H1 (cell line): ENCODE results near the gene SKP2. TPM values are rescaled to one million over a fixed set of nuclear protein-coding genes. Genes with fewer than 3 reads are reported as not detected.

ENCODE experiments used
- CTCF ChIA-PET: fragments of 300-600 bp; sonication (Branson Sonifier 250); formaldehyde crosslinking; loops from one replicate; lab custom pipeline; 2021; ENCODE audit not compliant: partially characterized antibody; lab: Charles Lee
- POLR2A ChIA-PET: fragments of 300-600 bp; sonication (Branson Sonifier 250); formaldehyde crosslinking; loops from one replicate; lab custom pipeline; 2021; ENCODE audit warnings: inconsistent platforms; ENCODE audit not compliant: partially characterized antibody; lab: Charles Lee
- DNase-seq, 2 experiments: peaks; one replicate each; pipeline versions ENCODE4 v3.0.0 to v3.0.0-alpha.2; 2010 to 2022; ENCODE audit warnings: low spot score in 2 of 2, low read depth in 1 of 2, mixed read lengths in 1 of 2
- FAIRE-seq: peaks from 2 replicates; lab custom pipeline; 2011; peaks lifted over from hg19 to GRCh38; lab: Jason Lieb, UNC
- H2AFZ ChIP-seq: 2 replicates; pipeline ENCODE4 v1.8.1; 2012; ENCODE audit warnings: low read length, inconsistent platforms
- H2AK5ac ChIP-seq: 2 replicates; pipeline ENCODE4 v1.6.1; 2013; ENCODE audit warnings: low read depth, low read length
- H2BK120ac ChIP-seq: replicated peaks from 2 replicates; pipeline ENCODE3; 2013; ENCODE audit warnings: low read depth, low read length, inconsistent platforms
- H2BK12ac ChIP-seq: 2 replicates; pipeline ENCODE4 v1.6.1; 2013; ENCODE audit warnings: low read depth, low read length
- H2BK15ac ChIP-seq: 2 replicates; pipeline ENCODE4 v1.6.1; 2013; ENCODE audit warnings: low read length
- H2BK20ac ChIP-seq: 2 replicates; pipeline ENCODE4 v1.6.1; 2013; ENCODE audit warnings: low read length
- H2BK5ac ChIP-seq: 2 replicates; pipeline ENCODE4 v1.6.1; 2013; ENCODE audit warnings: low read depth, low read length
- H3K14ac ChIP-seq: 2 replicates; pipeline ENCODE4 v1.6.1; 2013; ENCODE audit warnings: inconsistent platforms; ENCODE audit not compliant: insufficient read length
- H3K18ac ChIP-seq: 2 replicates; pipeline ENCODE4 v1.6.1; 2013; ENCODE audit warnings: low read length; ENCODE audit errors: extremely low read depth
- H3K23ac ChIP-seq: 2 replicates; pipeline ENCODE4 v1.6.1; 2013; ENCODE audit warnings: inconsistent platforms; ENCODE audit not compliant: insufficient read length
- H3K23me2 ChIP-seq: 2 replicates; pipeline ENCODE4 v1.6.1; 2013; ENCODE audit warnings: low read depth, low read length
- H3K27ac ChIP-seq: 2 replicates; pipeline ENCODE4 v1.6.1; 2011; ENCODE audit warnings: low read depth, low read length, inconsistent platforms
- H3K27me3 ChIP-seq, 4 experiments: replicated peaks in 1 of 4; 1 replicate in 1 of 4; 2 replicates in 3 of 4; pipeline versions ENCODE4 v1.6.1 to v1.8.1; 2011 to 2013; ENCODE audit warnings: low read length in 3 of 4, mild to moderate bottlenecking in 3 of 4, inconsistent platforms in 2 of 4, mixed read lengths in 2 of 4, moderate library complexity in 1 of 4; ENCODE audit not compliant: control insufficient read depth in 3 of 4, insufficient read depth in 3 of 4; ENCODE audit errors: extremely low read depth in 1 of 4
- H3K36me3 ChIP-seq, 4 experiments: 2 replicates each; pipeline versions ENCODE4 v1.6.1 to v1.8.1; 2011 to 2013; ENCODE audit warnings: mild to moderate bottlenecking in 4 of 4, low read length in 3 of 4, moderate library complexity in 2 of 4, control low read depth in 1 of 4, inconsistent platforms in 1 of 4; ENCODE audit not compliant: insufficient read depth in 4 of 4, control insufficient read depth in 2 of 4
- H3K4ac ChIP-seq: replicated peaks from 2 replicates; pipeline ENCODE3; 2013; ENCODE audit warnings: low read length, low read depth, mixed read lengths, inconsistent platforms; ENCODE audit not compliant: insufficient read length
- H3K4me1 ChIP-seq, 4 experiments: replicated peaks in 1 of 4; 1 replicate in 1 of 4; 2 replicates in 3 of 4; pipeline versions ENCODE4 v1.6.1 to v1.8.1; 2011 to 2013; ENCODE audit warnings: low read length in 3 of 4, inconsistent platforms in 2 of 4, mixed read lengths in 1 of 4; ENCODE audit not compliant: insufficient read depth in 4 of 4, control insufficient read depth in 3 of 4
- H3K4me2 ChIP-seq, 2 experiments: 2 replicates each; pipeline versions ENCODE4 v1.6.1 to v1.8.1; 2011 to 2013; ENCODE audit warnings: low read depth in 2 of 2, low read length in 2 of 2, control low read depth in 1 of 2, inconsistent platforms in 1 of 2, mild to moderate bottlenecking in 1 of 2; ENCODE audit not compliant: insufficient read depth in 1 of 2
- H3K4me3 ChIP-seq, 4 experiments: fragments of 200-600, 300-600 bp in 1 of 4; sonication (generic), shearing (Covaris generic), sonication (Bioruptor Twin) in 1 of 4; 2 replicates each; pipeline versions ENCODE4 v1.5.1 to v1.8.1; 2011 to 2016; ENCODE audit warnings: low read length in 4 of 4, low read depth in 3 of 4, control low read depth in 2 of 4, inconsistent platforms in 2 of 4, mild to moderate bottlenecking in 2 of 4, mixed read lengths in 1 of 4, moderate library complexity in 1 of 4; ENCODE audit not compliant: insufficient read depth in 2 of 4; ENCODE audit errors: extremely low read depth in 1 of 4
- H3K56ac ChIP-seq: replicated peaks from 2 replicates; pipeline ENCODE3; 2013; ENCODE audit warnings: low read depth, mild to moderate bottlenecking, mixed read lengths, low read length, inconsistent platforms; ENCODE audit not compliant: insufficient read length
- H3K79me1 ChIP-seq: 2 replicates; pipeline ENCODE4 v1.6.1; 2013; ENCODE audit warnings: low read depth, low read length, control low read depth
- H3K79me2 ChIP-seq, 2 experiments: 2 replicates each; pipeline versions ENCODE4 v1.6.1 to v1.8.1; 2012 to 2013; ENCODE audit warnings: low read length in 2 of 2, mild to moderate bottlenecking in 2 of 2, inconsistent platforms in 1 of 2; ENCODE audit not compliant: insufficient read depth in 2 of 2, control insufficient read depth in 1 of 2
- H3K9ac ChIP-seq, 4 experiments: replicated peaks in 1 of 4; 1 replicate in 1 of 4; 2 replicates in 3 of 4; pipeline versions ENCODE4 v1.6.1 to v1.8.1; 2011 to 2013; ENCODE audit warnings: low read depth in 3 of 4, low read length in 3 of 4, control low read depth in 2 of 4, mild to moderate bottlenecking in 2 of 4, moderate library complexity in 2 of 4, inconsistent platforms in 1 of 4; ENCODE audit errors: extremely low read depth in 1 of 4
- H3K9me3 ChIP-seq, 2 experiments: 2 replicates each; pipeline versions ENCODE4 v1.6.1 to v1.8.1; 2012 to 2013; ENCODE audit warnings: mild to moderate bottlenecking in 2 of 2, moderate library complexity in 2 of 2, control low read depth in 1 of 2, inconsistent platforms in 1 of 2, low read depth in 1 of 2, low read length in 1 of 2, mixed read lengths in 1 of 2; ENCODE audit not compliant: insufficient read depth in 2 of 2
- H4K20me1 ChIP-seq, 2 experiments: replicated peaks in 1 of 2; 2 replicates each; pipeline versions ENCODE3 to v1.8.1; 2011 to 2013; ENCODE audit warnings: inconsistent platforms in 2 of 2, low read length in 2 of 2, mild to moderate bottlenecking in 1 of 2; ENCODE audit not compliant: insufficient read depth in 2 of 2, control insufficient read depth in 1 of 2
- H4K5ac ChIP-seq: 2 replicates; pipeline ENCODE4 v1.6.1; 2013; ENCODE audit warnings: low read length, low read depth, mixed read lengths, inconsistent platforms; ENCODE audit not compliant: insufficient read length
- H4K8ac ChIP-seq: 2 replicates; pipeline ENCODE4 v1.8.0; 2013; ENCODE audit warnings: mild to moderate bottlenecking, moderate library complexity, low read length, inconsistent platforms; ENCODE audit not compliant: insufficient read depth; ENCODE audit errors: extremely low read depth
- H4K91ac ChIP-seq: replicated peaks from 2 replicates; pipeline ENCODE3; 2013; ENCODE audit warnings: low read length, mixed read lengths, inconsistent platforms; ENCODE audit not compliant: insufficient read length
- CREB1 ChIP-seq: IDR thresholded peaks from 2 replicates; pipeline ENCODE4 v1.6.1; 2012; ENCODE audit warnings: inconsistent platforms
- KDM1A ChIP-seq: fragments of 200-600, 300-600 bp; sonication (generic); IDR thresholded peaks from 2 replicates; pipeline ENCODE4 v1.7.1; 2016; ENCODE audit warnings: mild to moderate bottlenecking, low read length, borderline replicate concordance
- PHF8 ChIP-seq: fragments of 200-600 bp; sonication (generic); conservative IDR thresholded peaks from 2 replicates; pipeline ENCODE4 v1.7.1; 2012; ENCODE audit warnings: low read depth, mild to moderate bottlenecking, inconsistent platforms, low read length, moderate library complexity
- POLR2A ChIP-seq, 2 experiments: IDR thresholded peaks; 1 replicate in 1 of 2; 2 replicates in 1 of 2; pipeline ENCODE4 v1.6.1; 2011; ENCODE audit warnings: low read depth in 2 of 2, low read length in 2 of 2, mild to moderate bottlenecking in 2 of 2; ENCODE audit errors: control extremely low read depth in 1 of 2
- RFX5 ChIP-seq: IDR thresholded peaks from 2 replicates; pipeline ENCODE4 v1.6.1; 2011; ENCODE audit warnings: low read depth, low read length, improper control_type of control experiment, borderline replicate concordance
- SP2 ChIP-seq: IDR thresholded peaks from 2 replicates; pipeline ENCODE4 v1.6.1; 2012; ENCODE audit warnings: mild to moderate bottlenecking, low read length, inconsistent platforms
- YY1 ChIP-seq: IDR thresholded peaks from 2 replicates; pipeline ENCODE4 v1.6.1; 2011; ENCODE audit warnings: low read depth, mild to moderate bottlenecking, low read length
- WGBS, 2 experiments: shearing (Covaris generic) in 1 of 2; methylation state at CpG; one replicate each; pipeline versions ENCODE4 v1.1.6 to v1.1.7; 2013 to 2015; ENCODE audit warnings: low lambda C conversion rate in 2 of 2, mixed read lengths in 2 of 2, inconsistent platforms in 1 of 2, low coverage in 1 of 2, missing lambda C conversion rate in 1 of 2; ENCODE audit not compliant: insufficient replicate concordance in 2 of 2, insufficient coverage in 1 of 2, insufficient read length in 1 of 2; ENCODE audit errors: extremely low coverage in 1 of 2, missing lambda C conversion rate in 1 of 2; 5-methylcytosine and 5-hydroxymethylcytosine counted together
- polyA plus RNA-seq, 7 experiments: library from polyadenylated mRNA; depleted of rRNA in 3 of 7; stranded (reverse) in 5 of 7; unstranded in 2 of 7; fragments of >200 nt in 5 of 7; fragments of 200-250 nt in 2 of 7; gene quantifications; 1 replicate in 5 of 7; 2 replicates in 1 of 7; 4 replicates in 1 of 7; pipeline versions ENCODE4 v1.2.1 to v1.2.3, GENCODE V29; 2011 to 2013; ENCODE audit warnings: missing spikeins in 2 of 7, mixed read lengths in 2 of 7
- total RNA-seq: library from RNA; stranded (reverse); fragmentation: NEBNext Ultra II Directional; extraction: Animal tissue kit (Norgen Biotek cat#: 25700); gene quantifications from 2 replicates; pipeline ENCODE4 v1.2.1, GENCODE V29; 2021
- TF ChIP-seq, protein P1 (sequence below): IDR thresholded peaks from 2 replicates; pipeline ENCODE4 v1.6.1; 2012; ENCODE audit warnings: low read length, inconsistent platforms

SKP2 gene
- total and polyA plus RNA-seq, 2 of the 8 experiments (the other 6 are each of a cell fraction or from before 2014, with no cell fraction given), result 49.9 to 104 TPM

DNA sequence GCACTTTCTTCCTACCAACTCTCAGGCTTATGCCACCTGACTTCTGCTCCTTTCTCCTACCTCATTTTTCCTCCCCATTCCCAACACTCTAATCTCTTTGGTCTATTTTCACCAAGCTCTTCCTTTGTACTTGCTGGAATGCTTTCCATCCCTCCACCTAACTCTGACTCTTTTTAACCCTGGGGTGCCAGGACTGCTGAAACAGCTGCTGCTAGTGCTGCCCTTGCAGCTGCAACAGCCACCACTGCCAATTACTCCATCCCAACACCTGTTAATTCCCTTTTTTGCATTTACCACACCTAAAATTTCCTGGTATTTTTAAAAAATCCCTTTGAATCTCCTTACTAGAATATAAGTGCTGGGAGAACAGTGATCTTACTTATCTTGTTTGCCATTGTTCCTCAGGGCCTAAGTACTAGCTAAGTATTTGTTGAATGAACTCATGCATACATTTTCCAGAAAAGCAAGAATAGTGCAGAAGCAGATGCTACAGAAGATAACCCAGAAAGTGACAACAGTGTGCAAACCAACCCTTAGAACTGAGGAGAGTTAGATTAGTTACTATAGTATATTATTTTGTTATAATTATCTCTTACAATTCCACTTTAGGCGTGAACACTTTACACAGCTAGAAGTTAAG is 78.4 kb downstream of the SKP2 start:
- Histone ChIP-seq H2AK5ac (no peak overlapping the region), H3K18ac (no peak overlapping the region), H2BK12ac (no peak overlapping the region), H2AFZ (no peak overlapping the region), H3K4me3 (no peak overlapping the region), H2BK5ac (no peak overlapping the region)
- WGBS, 2 experiments, result 79% methylated on average over 1 of the region's 1 CpG; no CpG with 5 or more reads in 1 of the 2 experiments
- TF ChIP-seq POLR2A (IDR thresholded peaks at IDR 0.05; ENCODE audit: control extremely low read depth in 1 of 2, low read depth in 2 of 2, low read length in 2 of 2) (no peak), CREB1 (no peak), SP2 (no peak), RFX5 (no peak), PHF8 (no peak), YY1 (no peak), KDM1A (no peak)
- TF ChIP-seq, protein P1, sequence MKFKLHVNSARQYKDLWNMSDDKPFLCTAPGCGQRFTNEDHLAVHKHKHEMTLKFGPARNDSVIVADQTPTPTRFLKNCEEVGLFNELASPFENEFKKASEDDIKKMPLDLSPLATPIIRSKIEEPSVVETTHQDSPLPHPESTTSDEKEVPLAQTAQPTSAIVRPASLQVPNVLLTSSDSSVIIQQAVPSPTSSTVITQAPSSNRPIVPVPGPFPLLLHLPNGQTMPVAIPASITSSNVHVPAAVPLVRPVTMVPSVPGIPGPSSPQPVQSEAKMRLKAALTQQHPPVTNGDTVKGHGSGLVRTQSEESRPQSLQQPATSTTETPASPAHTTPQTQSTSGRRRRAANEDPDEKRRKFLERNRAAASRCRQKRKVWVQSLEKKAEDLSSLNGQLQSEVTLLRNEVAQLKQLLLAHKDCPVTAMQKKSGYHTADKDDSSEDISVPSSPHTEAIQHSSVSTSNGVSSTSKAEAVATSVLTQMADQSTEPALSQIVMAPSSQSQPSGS, result no peak
- TF ChIP-seq, all 59 proteins: peak for 0
- Histone ChIP-seq H3K4ac (no peak overlapping the region), H4K20me1 (no peaks in the 10 kb centered on the region), H3K79me2 (no peaks in the 10 kb centered on the region; a peak in 1 of 4 replicates), H4K91ac (no peak overlapping the region), H3K4me1 (no peaks in the 10 kb centered on the region), H3K27me3 (peaks cover 0 to 2% (median 0%) of the 10 kb centered on the region in 4 experiments; a peak in 1 of 7 replicates), H2BK120ac (no peak overlapping the region), H4K8ac (no peak overlapping the region), H3K79me1 (no peaks in the 10 kb centered on the region), H3K14ac (no peak overlapping the region), H3K56ac (no peak overlapping the region), H3K9ac (no peak overlapping the region), H2BK20ac (no peak overlapping the region), H3K23me2 (0 out of 2 replicates have a peak, but pooled peaks cover 2% of the 10 kb centered on the region), H3K9me3 (no peaks in the 10 kb centered on the region), H3K27ac (no peak overlapping the region), H3K36me3 (no peaks in the 10 kb centered on the region), H4K5ac (no peak overlapping the region), H2BK15ac (no peak overlapping the region), H3K23ac (no peak overlapping the region), H3K4me2 (no peak overlapping the region)
- FAIRE-seq (no peak), DNase-seq (no peak)
- ChIA-PET CTCF (interaction anchor here (0.7 to 2.3 kb wide), 4 partner anchors 11 to 169 kb away, joined by 3 to 7 read pairs (median 4); partner anchors contain the start of gene NADK2), POLR2A (interaction anchor here (1.6 kb wide), 1 partner anchor 11 kb away, joined by 6 read pairs; the partner anchor contains the start of gene NADK2)
